ENCODE measurements around the gene FMNL2. TPM values are rescaled to one million over a fixed set of nuclear protein-coding genes. Genes with fewer than 3 reads are reported as not detected.

Gene FMNL2
- total RNA-seq, 5 donors from 2014 or later (not counting 1 experiment from before 2014, with no cell fraction given), result 0.63 to 0.96 (median 0.75) TPM

DNA sequence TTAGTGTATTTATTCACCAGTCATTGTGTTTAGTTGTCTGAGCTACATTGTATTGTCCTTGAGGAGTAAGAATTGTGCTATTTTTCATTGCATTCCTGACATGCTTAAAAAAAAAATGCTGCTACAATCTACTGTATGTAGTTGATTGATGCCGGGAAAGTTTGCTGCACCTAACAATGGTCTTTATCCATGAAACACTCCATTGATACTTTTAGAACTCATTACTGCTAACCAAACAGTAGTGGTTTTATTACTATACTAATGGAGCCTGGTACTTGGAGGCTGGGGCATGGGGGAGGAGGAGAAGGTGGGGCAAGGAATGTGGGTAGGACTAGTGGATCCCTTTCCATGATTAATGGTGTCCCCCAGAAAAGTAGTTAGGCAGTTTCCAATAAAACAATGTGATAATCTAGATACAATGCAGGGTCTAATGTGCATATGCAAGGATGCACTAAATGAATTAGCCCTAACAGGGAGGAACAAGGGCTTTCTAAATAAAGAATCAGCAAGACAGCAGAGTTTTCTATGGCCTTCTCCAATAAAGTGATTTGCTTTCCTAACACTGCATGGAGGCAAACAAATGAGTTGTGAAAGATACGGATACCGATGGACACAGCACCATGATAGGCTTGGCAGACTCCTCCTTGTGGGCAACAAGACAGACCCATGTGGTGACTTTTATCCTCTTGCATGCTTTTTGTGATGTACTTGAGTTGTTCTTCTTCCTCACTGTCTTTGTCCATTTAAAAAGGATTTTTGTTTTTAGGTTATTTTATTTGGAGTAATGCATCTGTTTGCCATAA is 78.5 kb downstream of the FMNL2 start:
- no peak for DNase-seq
- Histone ChIP-seq H3K36me3 (ENCODE audit: control insufficient read depth in 2 of 2, extremely low read depth in 1 of 2, insufficient read depth in 1 of 2, low read length in 1 of 2) (no peaks in the 10 kb centered on the region), H3K9me3 (no peaks in the 10 kb centered on the region), H3K27ac (ENCODE audit: low read length) (no peak overlapping the region), H3K4me3 (ENCODE audit: control insufficient read depth in 1 of 2, extremely low read depth in 1 of 2, low read length in 1 of 2) (no peak overlapping the region), H3K4me1 (ENCODE audit: control insufficient read depth in 1 of 2, extremely low read depth in 1 of 2, insufficient read depth in 2 of 2, low read length in 2 of 2) (no peaks in the 10 kb centered on the region), H3K27me3 (replicated peaks in 1 of 2; ENCODE audit: control insufficient read depth in 2 of 2, extremely low read depth in 1 of 2, insufficient read depth in 2 of 2, low read length in 1 of 2) (no peaks in the 10 kb centered on the region)
- Mint-ChIP-seq H3K27ac (no peak overlapping the region), H3K4me1 (no peaks in the 10 kb centered on the region), H3K9me3 (no peaks in the 10 kb centered on the region), H3K27me3 (peaks cover 0 to 17% of the 10 kb centered on the region in 2 donors), H3K36me3 (no peaks in the 10 kb centered on the region), H3K4me3 (no peak overlapping the region)
- ChIA-PET CTCF (no interaction called here), POLR2A (no interaction called here)
- WGBS (ENCODE audit: insufficient coverage), result no CpG with 5 or more reads among the region's 3 CpGs
- no peak for ATAC-seq (replicated peaks in 1 of 4)

GRCh38 chr2:152415231-152415642 is 80.3 kb downstream of the FMNL2 start:
- no peak for DNase-seq
- Mint-ChIP-seq H3K4me3 (no peak overlapping the region), H3K36me3 (no peaks in the 10 kb centered on the region), H3K27ac (no peak overlapping the region), H3K9me3 (no peaks in the 10 kb centered on the region), H3K4me1 (no peaks in the 10 kb centered on the region), H3K27me3 (peaks cover 3 to 10% of the 10 kb centered on the region in 2 donors)
- ATAC-seq (replicated peaks in 1 of 4), result no peak
- H3K27ac ChIP-seq (ENCODE audit: low read length), result no peak overlapping the region
- no peaks in the 10 kb centered on the region for H3K36me3 ChIP-seq (ENCODE audit: control insufficient read depth in 2 of 2, extremely low read depth in 1 of 2, insufficient read depth in 1 of 2, low read length in 1 of 2)
- CTCF ChIA-PET, result no interaction called here
- peaks cover 0 to 2% of the 10 kb centered on the region in 2 experiments for H3K27me3 ChIP-seq (replicated peaks in 1 of 2; ENCODE audit: control insufficient read depth in 2 of 2, extremely low read depth in 1 of 2, insufficient read depth in 2 of 2, low read length in 1 of 2)
- no peaks in the 10 kb centered on the region for H3K9me3 ChIP-seq
- H3K4me1 ChIP-seq (ENCODE audit: control insufficient read depth in 1 of 2, extremely low read depth in 1 of 2, insufficient read depth in 2 of 2, low read length in 2 of 2), result no peaks in the 10 kb centered on the region
- no peak overlapping the region for H3K4me3 ChIP-seq (ENCODE audit: control insufficient read depth in 1 of 2, extremely low read depth in 1 of 2, low read length in 1 of 2)
- POLR2A ChIA-PET, result no interaction called here
- 50% methylated on average over 1 of the region's 3 CpGs for WGBS (ENCODE audit: insufficient coverage)

- no peak overlapping the region for H3K4me3 Mint-ChIP-seq
- no peaks in the 10 kb centered on the region for H3K9me3 Mint-ChIP-seq
- H3K36me3 Mint-ChIP-seq, result no peaks in the 10 kb centered on the region
- Histone ChIP-seq H3K9me3 (no peaks in the 10 kb centered on the region), H3K4me3 (ENCODE audit: control insufficient read depth in 1 of 2, extremely low read depth in 1 of 2, low read length in 1 of 2) (no peak overlapping the region), H3K4me1 (ENCODE audit: control insufficient read depth in 1 of 2, extremely low read depth in 1 of 2, insufficient read depth in 2 of 2, low read length in 2 of 2) (no peaks in the 10 kb centered on the region), H3K36me3 (ENCODE audit: control insufficient read depth in 2 of 2, extremely low read depth in 1 of 2, insufficient read depth in 1 of 2, low read length in 1 of 2) (no peaks in the 10 kb centered on the region), H3K27ac (ENCODE audit: low read length) (no peak overlapping the region), H3K27me3 (replicated peaks in 1 of 2; ENCODE audit: control insufficient read depth in 2 of 2, extremely low read depth in 1 of 2, insufficient read depth in 2 of 2, low read length in 1 of 2) (peaks cover 0 to 2% of the 10 kb centered on the region in 2 experiments)
- ChIA-PET CTCF (no interaction called here), POLR2A (no interaction called here)
- WGBS (ENCODE audit: insufficient coverage), result 60% methylated on average over 1 of the region's 3 CpGs
- H3K27me3 Mint-ChIP-seq, result peaks cover 7 to 10% of the 10 kb centered on the region in 2 donors
- H3K4me1 Mint-ChIP-seq, result no peaks in the 10 kb centered on the region
- ATAC-seq (replicated peaks in 1 of 4) (no peak), DNase-seq (no peak)
- no peak overlapping the region for H3K27ac Mint-ChIP-seq
These were observed 80.8 kb downstream of the FMNL2 start for GRCh38 chr2:152415796-152416195.

GRCh38 chr2:152418688-152419087 is 83.7 kb downstream of the FMNL2 start:
- no peak overlapping the region for H3K4me3 Mint-ChIP-seq
- Histone ChIP-seq H3K4me1 (ENCODE audit: control insufficient read depth in 1 of 2, extremely low read depth in 1 of 2, insufficient read depth in 2 of 2, low read length in 2 of 2) (no peaks in the 10 kb centered on the region), H3K4me3 (ENCODE audit: control insufficient read depth in 1 of 2, extremely low read depth in 1 of 2, low read length in 1 of 2) (no peak overlapping the region), H3K27ac (ENCODE audit: low read length) (no peak overlapping the region), H3K27me3 (replicated peaks in 1 of 2; ENCODE audit: control insufficient read depth in 2 of 2, extremely low read depth in 1 of 2, insufficient read depth in 2 of 2, low read length in 1 of 2) (peaks cover 0 to 5% of the 10 kb centered on the region in 2 experiments), H3K9me3 (no peaks in the 10 kb centered on the region), H3K36me3 (ENCODE audit: control insufficient read depth in 2 of 2, extremely low read depth in 1 of 2, insufficient read depth in 1 of 2, low read length in 1 of 2) (no peaks in the 10 kb centered on the region)
- no peak for ATAC-seq (replicated peaks in 1 of 4)
- CTCF ChIA-PET, result no interaction called here
- H3K27ac Mint-ChIP-seq, result no peak overlapping the region
- H3K4me1 Mint-ChIP-seq, result no peaks in the 10 kb centered on the region
- H3K27me3 Mint-ChIP-seq, result peaks cover 7 to 10% of the 10 kb centered on the region in 2 donors
- no CpG with 5 or more reads among the region's 3 CpGs for WGBS (ENCODE audit: insufficient coverage)
- DNase-seq, result no peak
- POLR2A ChIA-PET, result no interaction called here
- no peaks in the 10 kb centered on the region for H3K9me3 Mint-ChIP-seq
- no peaks in the 10 kb centered on the region for H3K36me3 Mint-ChIP-seq

- H3K36me3 Mint-ChIP-seq, result no peaks in the 10 kb centered on the region
- ChIA-PET CTCF (no interaction called here), POLR2A (no interaction called here)
- H3K27me3 Mint-ChIP-seq, result peaks cover 3 to 7% of the 10 kb centered on the region in 2 donors
- no peaks in the 10 kb centered on the region for H3K36me3 ChIP-seq (ENCODE audit: control insufficient read depth in 2 of 2, extremely low read depth in 1 of 2, insufficient read depth in 1 of 2, low read length in 1 of 2)
- H3K9me3 ChIP-seq, result no peaks in the 10 kb centered on the region
- no peak overlapping the region for H3K4me3 ChIP-seq (ENCODE audit: control insufficient read depth in 1 of 2, extremely low read depth in 1 of 2, low read length in 1 of 2)
- H3K27me3 ChIP-seq (replicated peaks in 1 of 2; ENCODE audit: control insufficient read depth in 2 of 2, extremely low read depth in 1 of 2, insufficient read depth in 2 of 2, low read length in 1 of 2), result peaks cover 0 to 5% of the 10 kb centered on the region in 2 experiments
- DNase-seq (no peak), ATAC-seq (replicated peaks in 1 of 4) (no peak)
- no peaks in the 10 kb centered on the region for H3K4me1 Mint-ChIP-seq
- H3K9me3 Mint-ChIP-seq, result no peaks in the 10 kb centered on the region
- WGBS (ENCODE audit: insufficient coverage), result no CpG with 5 or more reads among the region's 2 CpGs
- no peak overlapping the region for H3K27ac Mint-ChIP-seq
- H3K4me1 ChIP-seq (ENCODE audit: control insufficient read depth in 1 of 2, extremely low read depth in 1 of 2, insufficient read depth in 2 of 2, low read length in 2 of 2), result no peaks in the 10 kb centered on the region
- no peak overlapping the region for H3K27ac ChIP-seq (ENCODE audit: low read length)
- H3K4me3 Mint-ChIP-seq, result no peak overlapping the region
These were observed 85.0 kb downstream of the FMNL2 start for GRCh38 chr2:152419944-152420343.

- Mint-ChIP-seq H3K4me1 (no peaks in the 10 kb centered on the region), H3K9me3 (no peaks in the 10 kb centered on the region), H3K36me3 (no peaks in the 10 kb centered on the region), H3K27ac (no peak overlapping the region), H3K4me3 (no peak overlapping the region), H3K27me3 (peaks cover 3 to 7% of the 10 kb centered on the region in 2 donors)
- Histone ChIP-seq H3K36me3 (ENCODE audit: control insufficient read depth in 2 of 2, extremely low read depth in 1 of 2, insufficient read depth in 1 of 2, low read length in 1 of 2) (no peaks in the 10 kb centered on the region), H3K4me3 (ENCODE audit: control insufficient read depth in 1 of 2, extremely low read depth in 1 of 2, low read length in 1 of 2) (no peak overlapping the region), H3K4me1 (ENCODE audit: control insufficient read depth in 1 of 2, extremely low read depth in 1 of 2, insufficient read depth in 2 of 2, low read length in 2 of 2) (no peaks in the 10 kb centered on the region), H3K27me3 (replicated peaks in 1 of 2; ENCODE audit: control insufficient read depth in 2 of 2, extremely low read depth in 1 of 2, insufficient read depth in 2 of 2, low read length in 1 of 2) (peaks cover 0 to 5% of the 10 kb centered on the region in 2 experiments), H3K9me3 (no peaks in the 10 kb centered on the region), H3K27ac (ENCODE audit: low read length) (no peak overlapping the region)
- ChIA-PET POLR2A (no interaction called here), CTCF (no interaction called here)
- WGBS (ENCODE audit: insufficient coverage), result 59% methylated on average over 2 of the region's 3 CpGs
- DNase-seq (no peak), ATAC-seq (replicated peaks in 1 of 4) (no peak)
These were observed 85.4 kb downstream of the FMNL2 start for GRCh38 chr2:152420363-152420762.
